Activated T-cell treated with anti-CD3 and anti-CD28 coated beads for 1 hour (primary cell): ENCODE data around the gene TMEM89.

Source experiments
- DNase-seq: peaks from one replicate; pipeline ENCODE4 v3.0.0-alpha.2; 2020; ENCODE audit warnings: low read depth

The TMEM89 gene

GRCh38 chr3:48642605-48643004 lies 21.0 kb upstream of the TMEM89 start:
- DNase-seq = no peak

- DNase-seq = no peak
These were observed 19.8 kb upstream of the TMEM89 start for GRCh38 chr3:48641396-48641795.

- no peak for DNase-seq
These were observed 18.5 kb upstream of the TMEM89 start for GRCh38 chr3:48639944-48640606.

GRCh38 chr3:48637305-48637704 lies 15.7 kb upstream of the TMEM89 start:
- DNase-seq = no peak

GRCh38 chr3:48636149-48636655 lies 14.6 kb upstream of the TMEM89 start:
- no peak for DNase-seq

GRCh38 chr3:48635222-48636021 lies 13.9 kb upstream of the TMEM89 start, which contains the start of gene SLC26A6:
TSS of gene SLC26A6 (minus strand) at chr3:48635461. CDS start at chr3:48635393, 68 bp downstream.
- DNase-seq = peak; percentile 93

GRCh38 chr3:48634661-48635221 lies 13.2 kb upstream of the TMEM89 start:
- peak; percentile 42 for DNase-seq

- no peak for DNase-seq
These were observed 12.2 kb upstream of the TMEM89 start for GRCh38 chr3:48633743-48634142.

GRCh38 chr3:48633256-48633655 lies 11.7 kb upstream of the TMEM89 start:
- no peak for DNase-seq

- DNase-seq = no peak
These were observed 10.2 kb upstream of the TMEM89 start for GRCh38 chr3:48631516-48632448.

- DNase-seq = no peak
These were observed 9.3 kb upstream of the TMEM89 start for GRCh38 chr3:48630833-48631232.

- no peak for DNase-seq
These were observed 8.8 kb upstream of the TMEM89 start for GRCh38 chr3:48630407-48630806.

- no peak for DNase-seq
These were observed 8.3 kb upstream of the TMEM89 start for GRCh38 chr3:48629894-48630293.

GRCh38 chr3:48628277-48629017 lies 6.9 kb upstream of the TMEM89 start:
- no peak for DNase-seq

- no peak for DNase-seq
These were observed 4.0 kb upstream of the TMEM89 start for GRCh38 chr3:48625600-48625999.

GRCh38 chr3:48624767-48625166 lies 3.2 kb upstream of the TMEM89 start:
- DNase-seq = no peak

- DNase-seq = no peak
These were observed 2.4 kb upstream of the TMEM89 start for GRCh38 chr3:48623851-48624547.

- DNase-seq = no peak
These were observed 1.7 kb downstream of the TMEM89 start for GRCh38 chr3:48619541-48620524.

- no peak for DNase-seq
These were observed 4.0 kb downstream of the TMEM89 start for GRCh38 chr3:48617559-48617958.
